Measurements from ENCODE around the gene ART5.

ART5 gene

GRCh38 chr11:3641701-3642070 is at the start of gene ART5:
TSS of gene ART5 (minus strand) at chr11:3641992. CDS start at chr11:3641862, 130 bp downstream.
- DNase-seq (ENCODE audit: low read depth): no peak

GRCh38 chr11:3686751-3687150 is 45.0 kb upstream of the ART5 start:
- DNase-seq (ENCODE audit: low read depth): no peak

- no peak for DNase-seq (ENCODE audit: low read depth)
These were observed 44.1 kb upstream of the ART5 start for GRCh38 chr11:3685923-3686322.

- no peak for DNase-seq (ENCODE audit: low read depth)
These were observed 43.0 kb upstream of the ART5 start for GRCh38 chr11:3684819-3685172.

- DNase-seq (ENCODE audit: low read depth): no peak
These were observed 42.5 kb upstream of the ART5 start for GRCh38 chr11:3684129-3684818.

- no peak for DNase-seq (ENCODE audit: low read depth)
These were observed 41.2 kb upstream of the ART5 start for GRCh38 chr11:3683039-3683438.

- DNase-seq (ENCODE audit: low read depth): no peak
These were observed 37.3 kb upstream of the ART5 start for GRCh38 chr11:3679077-3679476.

GRCh38 chr11:3675971-3676370 is 34.2 kb upstream of the ART5 start:
- no peak for DNase-seq (ENCODE audit: low read depth)

- no peak for DNase-seq (ENCODE audit: low read depth)
These were observed 32.4 kb upstream of the ART5 start for GRCh38 chr11:3674189-3674588.

- DNase-seq (ENCODE audit: low read depth): no peak
These were observed 29.8 kb upstream of the ART5 start, which contains the start of gene CHRNA10 for GRCh38 chr11:3671334-3672254. TSS of gene CHRNA10 (minus strand) at chr11:3671384. CDS start at chr11:3671312, 72 bp downstream.

- no peak for DNase-seq (ENCODE audit: low read depth)
These were observed 28.0 kb upstream of the ART5 start for GRCh38 chr11:3669742-3670183.

GRCh38 chr11:3669128-3669527 is 27.3 kb upstream of the ART5 start:
- no peak for DNase-seq (ENCODE audit: low read depth)

- no peak for DNase-seq (ENCODE audit: low read depth)
These were observed 25.6 kb upstream of the ART5 start for GRCh38 chr11:3667149-3668035.

GRCh38 chr11:3666023-3666530 is 24.3 kb upstream of the ART5 start:
- DNase-seq (ENCODE audit: low read depth): no peak

GRCh38 chr11:3665336-3666022 is 23.7 kb upstream of the ART5 start:
- DNase-seq (ENCODE audit: low read depth): no peak

GRCh38 chr11:3664032-3664630 is 22.3 kb upstream of the ART5 start:
- no peak for DNase-seq (ENCODE audit: low read depth)

- no peak for DNase-seq (ENCODE audit: low read depth)
These were observed 21.1 kb upstream of the ART5 start for GRCh38 chr11:3662856-3663255.

- no peak for DNase-seq (ENCODE audit: low read depth)
These were observed 19.2 kb upstream of the ART5 start for GRCh38 chr11:3660960-3661359.

GRCh38 chr11:3659595-3660515 is 18.1 kb upstream of the ART5 start:
- no peak for DNase-seq (ENCODE audit: low read depth)

- no peak for DNase-seq (ENCODE audit: low read depth)
These were observed 16.5 kb upstream of the ART5 start for GRCh38 chr11:3658252-3658651.
